ENCODE data around the gene SCAANT1.

SCAANT1 gene

GRCh38 chr3:63933459-63933858 is 21.3 kb upstream of the SCAANT1 start:
- DNase-seq = no peak

GRCh38 chr3:63932509-63933212 is 20.5 kb upstream of the SCAANT1 start:
- no peak for DNase-seq

GRCh38 chr3:63931290-63931689 is 19.1 kb upstream of the SCAANT1 start:
- DNase-seq = no peak

- DNase-seq = no peak
Measured at GRCh38 chr3:63927422-63928280, 15.5 kb upstream of the SCAANT1 start.

- DNase-seq = no peak
Measured at GRCh38 chr3:63926309-63926708, 14.1 kb upstream of the SCAANT1 start.

GRCh38 chr3:63922491-63923199 is 10.5 kb upstream of the SCAANT1 start:
- no peak for DNase-seq

GRCh38 chr3:63921741-63922482 is 9.7 kb upstream of the SCAANT1 start:
- DNase-seq = no peak

- DNase-seq = no peak
Measured at GRCh38 chr3:63920001-63920400, 7.8 kb upstream of the SCAANT1 start.

GRCh38 chr3:63918321-63918720 is 6.1 kb upstream of the SCAANT1 start:
- no peak for DNase-seq

- DNase-seq = no peak
Measured at GRCh38 chr3:63914312-63914711, 2.1 kb upstream of the SCAANT1 start.

GRCh38 chr3:63912768-63913588 is 795 bp upstream of the SCAANT1 start:
- peak; percentile 75 for DNase-seq

GRCh38 chr3:63911509-63911872 is 692 bp downstream of the SCAANT1 start:
- DNase-seq = no peak

GRCh38 chr3:63910891-63911290 is 1.3 kb downstream of the SCAANT1 start:
- DNase-seq = no peak

GRCh38 chr3:63910001-63910400 is 2.2 kb downstream of the SCAANT1 start:
- DNase-seq = no peak

GRCh38 chr3:63909431-63909830 is 2.8 kb downstream of the SCAANT1 start:
- no peak for DNase-seq

- DNase-seq = no peak
Measured at GRCh38 chr3:63908776-63909175, 3.4 kb downstream of the SCAANT1 start.

GRCh38 chr3:63908081-63908736 is 4.0 kb downstream of the SCAANT1 start:
- DNase-seq = no peak

- no peak for DNase-seq
Measured at GRCh38 chr3:63905731-63906620, 6.2 kb downstream of the SCAANT1 start.

- DNase-seq = no peak
Measured at GRCh38 chr3:63900459-63900858, 11.7 kb downstream of the SCAANT1 start.

- DNase-seq = no peak
Measured at GRCh38 chr3:63900010-63900409, 12.2 kb downstream of the SCAANT1 start.

All from 8988T (cell line).